GM19463 (cell line): ENCODE results near the gene PCDHA10.
"Not testable (repeated sequence)": the region's sequence is repeated elsewhere in the genome, so short reads cannot be mapped to it uniquely, and the experiment has no call there.

Source experiments
- ATAC-seq: cut with Tn5 transposase; IDR thresholded peaks from one replicate; pipeline ENCODE4 v1.9.1; 2021; ENCODE audit warnings: mild to moderate bottlenecking, moderate library complexity; ENCODE audit not compliant: unreplicated experiment

Gene PCDHA10

GRCh38 chr5:140855772-140856674 lies at the start of gene PCDHA10:
TSS of gene PCDHA10 (plus strand) at chr5:140855897. CDS start at chr5:140856049, 152 bp downstream.
- no peak for ATAC-seq

- ATAC-seq: no peak
These were observed 48.6 kb upstream of the PCDHA10 start, which contains the start of gene PCDHA4 for GRCh38 chr5:140806834-140807775. TSS of gene PCDHA4 (plus strand) at chr5:140807068.

GRCh38 chr5:140808241-140808888 lies 47.3 kb upstream of the PCDHA10 start:
- not testable (repeated sequence) for ATAC-seq

- ATAC-seq: no peak
These were observed 46.8 kb upstream of the PCDHA10 start for GRCh38 chr5:140808889-140809291.

- no peak for ATAC-seq
These were observed 34.1 kb upstream of the PCDHA10 start, which contains the start of gene PCDHA5 for GRCh38 chr5:140821375-140822280. TSS of gene PCDHA5 (plus strand) at chr5:140821613.

GRCh38 chr5:140822281-140822629 lies 33.4 kb upstream of the PCDHA10 start:
- no peak for ATAC-seq

GRCh38 chr5:140822969-140823368 lies 32.7 kb upstream of the PCDHA10 start:
- not testable (repeated sequence) for ATAC-seq

GRCh38 chr5:140823475-140823874 lies 32.2 kb upstream of the PCDHA10 start:
- ATAC-seq: no peak

- no peak for ATAC-seq
These were observed 27.9 kb upstream of the PCDHA10 start, which contains the start of gene PCDHA6 for GRCh38 chr5:140827704-140828361. TSS of gene PCDHA6 (plus strand) at chr5:140827960. CDS start at chr5:140828092, 132 bp downstream.

- no peak for ATAC-seq
These were observed 27.3 kb upstream of the PCDHA10 start for GRCh38 chr5:140828362-140828737.

GRCh38 chr5:140829511-140830501 lies 25.9 kb upstream of the PCDHA10 start:
- not testable (repeated sequence) for ATAC-seq

GRCh38 chr5:140833993-140834392 lies 21.7 kb upstream of the PCDHA10 start, which contains the start of gene PCDHA7:
TSS of gene PCDHA7 (plus strand) at chr5:140834269. CDS start at chr5:140834384, 115 bp downstream.
- no peak for ATAC-seq

- ATAC-seq: not testable (repeated sequence)
These were observed 21.2 kb upstream of the PCDHA10 start for GRCh38 chr5:140834439-140835008.

- no peak for ATAC-seq
These were observed 19.8 kb upstream of the PCDHA10 start for GRCh38 chr5:140835622-140836510.

- no peak for ATAC-seq
These were observed 14.4 kb upstream of the PCDHA10 start, which contains the start of gene PCDHA8 for GRCh38 chr5:140840978-140841962. TSS of gene PCDHA8 (plus strand) at chr5:140841187. CDS start at chr5:140841322, 135 bp downstream.
